ENCODE data around the gene RNF44. TPM values are rescaled to one million over a fixed set of nuclear protein-coding genes. Genes with fewer than 3 reads are reported as not detected.

The RNF44 gene
- total and polyA plus RNA-seq, 7 experiments from 2014 or later, result 3.3 to 305 (median 260) TPM

- peaks cover 0 to 7% (median 0%) of the 10 kb centered on the region in 5 donors for H3K36me3 Mint-ChIP-seq
- Histone ChIP-seq H3K36me3 (ENCODE audit: control insufficient read depth in 2 of 3, insufficient read depth in 3 of 3, low read length in 3 of 3) (no peaks in the 10 kb centered on the region), H3K9me3 (ENCODE audit: control insufficient read depth in 2 of 3, low read length in 3 of 3) (no peaks in the 10 kb centered on the region), H3K27me3 (ENCODE audit: control insufficient read depth in 2 of 2, insufficient read depth in 2 of 2, low read length in 2 of 2) (no peaks in the 10 kb centered on the region), H3K4me1 (ENCODE audit: control insufficient read depth in 2 of 2, insufficient read depth in 2 of 2, low read length in 2 of 2) (peaks cover 50 to 58% of the 10 kb centered on the region in 2 donors), H3K4me3 (ENCODE audit: low read length) (peak overlapping the region; percentile 86), H3K27ac (ENCODE audit: low read depth, low read length) (peak overlapping the region; percentile 88)
- H3K9me3 Mint-ChIP-seq, result no peaks in the 10 kb centered on the region
- intact Hi-C loops (cut with micrococcal nuclease), result loop anchor here (1.0 to 5.0 kb wide), 8 partner anchors 8 to 154 kb away; partner anchors contain the start of genes CLTB (in 1 of the 2) and TSPAN17 (in 1 of the 2)
- H3K27me3 Mint-ChIP-seq, result no peaks in the 10 kb centered on the region
- ChIA-PET CTCF (interaction anchor here (0.7 to 2.7 kb wide), 14 partner anchors 9 to 126 kb away, joined by 3 to 15 read pairs (median 4); partner anchors contain the start of genes CLTB and FAF2), POLR2A (interaction anchor here (0.6 to 11.7 kb wide), 18 partner anchors 10 to 181 kb away, joined by 3 to 251 read pairs (median 4); partner anchors contain the start of genes CLTB, FAF2 and KIAA1191)
- H3K4me1 Mint-ChIP-seq, result peaks cover 49 to 82% (median 74%) of the 10 kb centered on the region in 7 donors
- ATAC-seq (peak; percentile 44), DNase-seq (peak in 2 of 9 donors; percentile 30 to 52)
- peak overlapping the region; percentile 93 to 100 (median 99) for H3K27ac Mint-ChIP-seq
- H3K4me3 Mint-ChIP-seq, result peak overlapping the region; percentile 90 to 97 (median 93)
Measured at GRCh38 chr5:176542596-176543427, 5.6 kb upstream of the RNF44 start.

GRCh38 chr5:176542135-176542595 is 5.0 kb upstream of the RNF44 start:
- peaks cover 50 to 58% of the 10 kb centered on the region in 2 donors for H3K4me1 ChIP-seq (ENCODE audit: control insufficient read depth in 2 of 2, insufficient read depth in 2 of 2, low read length in 2 of 2)
- DNase-seq (peak; percentile 41 to 77 (median 66)), ATAC-seq (no peak)
- Mint-ChIP-seq H3K9me3 (peaks cover 0 to 5% (median 0%) of the 10 kb centered on the region in 11 donors), H3K36me3 (peaks cover 0 to 7% (median 0%) of the 10 kb centered on the region in 5 donors), H3K4me3 (peak overlapping the region; percentile 86 to 97 (median 92)), H3K27me3 (no peaks in the 10 kb centered on the region), H3K4me1 (peaks cover 49 to 77% (median 69%) of the 10 kb centered on the region in 7 donors), H3K27ac (peak overlapping the region; percentile 93 to 100 (median 99))
- ChIA-PET CTCF (interaction anchor here (1.0 to 2.7 kb wide), 9 partner anchors 8 to 126 kb away, joined by 3 to 15 read pairs (median 5); partner anchors contain the start of genes CLTB and FAF2), POLR2A (interaction anchor here (0.8 to 11.7 kb wide), 11 partner anchors 11 to 180 kb away, joined by 3 to 251 read pairs (median 6); partner anchors contain the start of genes CLTB, FAF2 and KIAA1191)
- H3K27ac ChIP-seq (ENCODE audit: low read depth, low read length), result peak overlapping the region; percentile 83
- intact Hi-C loops (cut with micrococcal nuclease), result loop anchor here (1.0 to 5.0 kb wide), 4 partner anchors 17 to 126 kb away; partner anchors contain the start of gene CLTB (in 1 of the 2)
- no peaks in the 10 kb centered on the region for H3K9me3 ChIP-seq (ENCODE audit: control insufficient read depth in 2 of 3, low read length in 3 of 3)
- H3K4me3 ChIP-seq (ENCODE audit: low read length), result peak overlapping the region; percentile 86
- H3K36me3 ChIP-seq (ENCODE audit: control insufficient read depth in 2 of 3, insufficient read depth in 3 of 3, low read length in 3 of 3), result peaks cover 0 to 3% (median 0%) of the 10 kb centered on the region in 3 experiments
- no peaks in the 10 kb centered on the region for H3K27me3 ChIP-seq (ENCODE audit: control insufficient read depth in 2 of 2, insufficient read depth in 2 of 2, low read length in 2 of 2)

GRCh38 chr5:176541338-176542134 is 4.3 kb upstream of the RNF44 start:
- H3K9me3 ChIP-seq (ENCODE audit: control insufficient read depth in 2 of 3, low read length in 3 of 3), result no peaks in the 10 kb centered on the region
- POLR2A ChIA-PET, result interaction anchor here (1.0 to 11.7 kb wide), 8 partner anchors 11 to 180 kb away, joined by 3 to 251 read pairs (median 6); partner anchors contain the start of genes CLTB, FAF2 and KIAA1191
- H3K27ac ChIP-seq (ENCODE audit: low read depth, low read length), result peak overlapping the region; percentile 83
- H3K27ac Mint-ChIP-seq, result peak overlapping the region; percentile 93 to 100 (median 99)
- peaks cover 0 to 8% (median 0%) of the 10 kb centered on the region in 3 experiments for H3K36me3 ChIP-seq (ENCODE audit: control insufficient read depth in 2 of 3, insufficient read depth in 3 of 3, low read length in 3 of 3)
- H3K36me3 Mint-ChIP-seq, result peaks cover 0 to 7% (median 0%) of the 10 kb centered on the region in 5 donors
- H3K4me3 ChIP-seq (ENCODE audit: low read length), result peak overlapping the region; percentile 86
- H3K27me3 Mint-ChIP-seq, result no peaks in the 10 kb centered on the region
- peaks cover 49 to 77% (median 69%) of the 10 kb centered on the region in 7 donors for H3K4me1 Mint-ChIP-seq
- H3K9me3 Mint-ChIP-seq, result peaks cover 0 to 5% (median 0%) of the 10 kb centered on the region in 11 donors
- intact Hi-C loops (cut with micrococcal nuclease), result loop anchor here (1.0 to 5.0 kb wide), 5 partner anchors 17 to 125 kb away; partner anchors contain the start of genes FAF2 (in 2 of the 2) and CLTB (in 1 of the 2)
- CTCF ChIA-PET, result interaction anchor here (0.6 to 1.4 kb wide), 2 partner anchors 33 to 125 kb away, joined by 3 to 4 read pairs; partner anchors contain the start of gene CLTB
- peak; percentile 44 to 80 (median 73) for DNase-seq
- ATAC-seq, result no peak
- H3K27me3 ChIP-seq (ENCODE audit: control insufficient read depth in 2 of 2, insufficient read depth in 2 of 2, low read length in 2 of 2), result no peaks in the 10 kb centered on the region
- H3K4me3 Mint-ChIP-seq, result peak overlapping the region; percentile 86 to 97 (median 92)
- H3K4me1 ChIP-seq (ENCODE audit: control insufficient read depth in 2 of 2, insufficient read depth in 2 of 2, low read length in 2 of 2), result peaks cover 50 to 58% of the 10 kb centered on the region in 2 donors

- ATAC-seq (no peak), DNase-seq (no peak)
- peaks cover 49 to 72% (median 64%) of the 10 kb centered on the region in 7 donors for H3K4me1 Mint-ChIP-seq
- no peaks in the 10 kb centered on the region for H3K9me3 ChIP-seq (ENCODE audit: control insufficient read depth in 2 of 3, low read length in 3 of 3)
- peaks cover 50 to 58% of the 10 kb centered on the region in 2 donors for H3K4me1 ChIP-seq (ENCODE audit: control insufficient read depth in 2 of 2, insufficient read depth in 2 of 2, low read length in 2 of 2)
- H3K27me3 ChIP-seq (ENCODE audit: control insufficient read depth in 2 of 2, insufficient read depth in 2 of 2, low read length in 2 of 2), result no peaks in the 10 kb centered on the region
- H3K36me3 Mint-ChIP-seq, result peaks cover 0 to 5% (median 0%) of the 10 kb centered on the region in 5 donors
- ChIA-PET CTCF (interaction anchor here (0.6 to 1.9 kb wide), 2 partner anchors 11 to 124 kb away, joined by 3 to 8 read pairs; partner anchors contain the start of gene CLTB), POLR2A (interaction anchor here (1.0 to 11.7 kb wide), 5 partner anchors 12 to 125 kb away, joined by 3 to 251 read pairs (median 31); partner anchors contain the start of genes CLTB and FAF2)
- peaks cover 0 to 14% (median 0%) of the 10 kb centered on the region in 3 experiments for H3K36me3 ChIP-seq (ENCODE audit: control insufficient read depth in 2 of 3, insufficient read depth in 3 of 3, low read length in 3 of 3)
- H3K27me3 Mint-ChIP-seq, result no peaks in the 10 kb centered on the region
- H3K27ac Mint-ChIP-seq, result peak overlapping the region; percentile 93 to 100 (median 99)
- H3K9me3 Mint-ChIP-seq, result peaks cover 0 to 5% (median 0%) of the 10 kb centered on the region in 11 donors
- H3K4me3 Mint-ChIP-seq, result peak overlapping the region; percentile 86 to 97 (median 92)
- intact Hi-C loops (cut with micrococcal nuclease), result loop anchor here (1.0 to 5.0 kb wide), 2 partner anchors 34 to 93 kb away; partner anchors contain the start of gene FAF2 (in 2 of the 2)
- peak overlapping the region; percentile 83 for H3K27ac ChIP-seq (ENCODE audit: low read depth, low read length)
- H3K4me3 ChIP-seq (ENCODE audit: low read length), result peak overlapping the region; percentile 86
Measured at GRCh38 chr5:176540956-176541337, 3.7 kb upstream of the RNF44 start.

GRCh38 chr5:176540476-176540899 is 3.3 kb upstream of the RNF44 start:
- ATAC-seq, result no peak
- Histone ChIP-seq H3K9me3 (ENCODE audit: control insufficient read depth in 2 of 3, low read length in 3 of 3) (no peaks in the 10 kb centered on the region), H3K27ac (ENCODE audit: low read depth, low read length) (peak overlapping the region; percentile 83), H3K27me3 (ENCODE audit: control insufficient read depth in 2 of 2, insufficient read depth in 2 of 2, low read length in 2 of 2) (no peaks in the 10 kb centered on the region), H3K4me1 (ENCODE audit: control insufficient read depth in 2 of 2, insufficient read depth in 2 of 2, low read length in 2 of 2) (peaks cover 48 to 54% of the 10 kb centered on the region in 2 donors), H3K36me3 (ENCODE audit: control insufficient read depth in 2 of 3, insufficient read depth in 3 of 3, low read length in 3 of 3) (peaks cover 0 to 19% (median 0%) of the 10 kb centered on the region in 3 experiments), H3K4me3 (ENCODE audit: low read length) (peak overlapping the region; percentile 86)
- Mint-ChIP-seq H3K4me3 (peak overlapping the region; percentile 86 to 97 (median 92)), H3K36me3 (peaks cover 0 to 6% (median 0%) of the 10 kb centered on the region in 5 donors), H3K27me3 (no peaks in the 10 kb centered on the region), H3K4me1 (peaks cover 49 to 69% (median 60%) of the 10 kb centered on the region in 7 donors), H3K9me3 (peaks cover 0 to 5% (median 0%) of the 10 kb centered on the region in 11 donors), H3K27ac (peak overlapping the region; percentile 93 to 100 (median 99))
- ChIA-PET CTCF (interaction anchor here (1.3 to 1.9 kb wide), 2 partner anchors 11 to 124 kb away, joined by 5 to 8 read pairs; partner anchors contain the start of gene CLTB), POLR2A (interaction anchor here (0.5 to 11.7 kb wide), 4 partner anchors 12 to 179 kb away, joined by 3 to 251 read pairs (median 16); partner anchors contain the start of gene KIAA1191)
- intact Hi-C loops (cut with micrococcal nuclease), result loop anchor here in 1 of 2 donors (5.0 kb wide), 1 partner anchor 33 kb away; no protein-coding TSS in a partner anchor
- DNase-seq, result no peak
